ENCODE measurements around the gene DAP3.
"Not testable (repeated sequence)": the region's sequence is repeated elsewhere in the genome, so short reads cannot be mapped to it uniquely, and the experiment has no call there.

The DAP3 gene

GRCh38 chr1:155697616-155698015 is 8.7 kb downstream of the DAP3 start:
- Mint-ChIP-seq H3K4me1 (peaks cover 46% of the 10 kb centered on the region), H3K36me3 (peaks cover 35% of the 10 kb centered on the region)
- H3K9me3 Mint-ChIP-seq, H3K4me3 Mint-ChIP-seq, H3K27me3 Mint-ChIP-seq, ATAC-seq, H3K27ac Mint-ChIP-seq: not testable (repeated sequence)

DNA sequence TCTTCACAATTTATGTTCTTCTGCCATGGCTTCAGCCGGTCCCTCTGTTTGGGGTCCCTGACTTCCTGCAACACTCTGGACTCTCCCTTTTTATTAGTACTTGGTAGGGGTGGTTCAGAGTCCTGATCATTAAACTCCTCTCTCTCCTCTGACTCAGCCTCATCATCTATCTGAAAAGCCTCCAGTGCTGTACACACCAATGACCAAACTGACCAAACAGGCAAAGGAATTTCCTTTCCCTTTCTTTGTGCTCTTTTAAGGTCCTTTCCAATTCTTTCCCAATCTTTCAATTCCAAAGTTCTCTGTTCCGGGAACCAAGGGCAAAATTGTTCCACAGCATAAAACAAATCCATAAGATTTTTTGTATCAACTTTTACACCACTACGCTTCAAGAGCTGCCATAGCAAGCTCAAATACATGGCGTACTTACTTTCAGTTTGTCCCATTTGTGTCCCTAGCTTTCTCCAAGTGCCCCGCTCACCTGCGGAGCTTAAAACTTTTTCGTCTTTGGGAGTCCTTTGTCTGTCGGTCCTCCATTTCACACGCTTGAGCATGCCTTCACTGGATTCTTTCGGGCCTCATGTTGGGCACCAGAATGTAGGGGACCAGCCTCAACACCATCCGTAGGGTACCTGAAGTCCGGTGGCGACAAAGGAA is 9.6 kb downstream of the DAP3 start:
- no peak overlapping the region for H3K4me3 Mint-ChIP-seq
- peaks cover 43% of the 10 kb centered on the region for H3K4me1 Mint-ChIP-seq
- H3K27me3 Mint-ChIP-seq: no peaks in the 10 kb centered on the region
- no peak for ATAC-seq
- no peaks in the 10 kb centered on the region for H3K9me3 Mint-ChIP-seq
- peaks cover 27% of the 10 kb centered on the region for H3K36me3 Mint-ChIP-seq
- H3K27ac Mint-ChIP-seq: no peak overlapping the region

DNA sequence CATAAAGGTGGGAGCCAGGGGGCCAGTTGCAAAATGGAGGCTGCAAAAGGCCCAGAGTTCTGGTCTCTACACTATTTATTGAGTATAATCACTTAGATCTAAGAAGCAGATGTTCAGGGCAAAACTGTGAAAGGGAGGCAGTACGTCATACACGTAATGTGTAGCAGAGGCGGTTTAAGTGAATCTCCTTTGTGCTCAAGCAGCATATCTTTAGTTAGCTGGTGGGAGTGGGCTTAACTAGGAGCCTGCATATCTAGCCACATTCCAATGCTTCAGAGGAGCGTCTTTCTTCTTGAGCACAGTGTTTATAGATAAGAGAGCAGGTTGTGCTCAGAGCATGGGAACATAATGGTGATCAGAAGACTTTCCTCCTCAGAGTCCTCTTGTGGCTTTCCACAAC is 10.2 kb downstream of the DAP3 start:
- peaks cover 30% of the 10 kb centered on the region for H3K36me3 Mint-ChIP-seq
- H3K4me1 Mint-ChIP-seq: peaks cover 46% of the 10 kb centered on the region
- H3K4me3 Mint-ChIP-seq, H3K9me3 Mint-ChIP-seq, ATAC-seq, H3K27ac Mint-ChIP-seq, H3K27me3 Mint-ChIP-seq: not testable (repeated sequence)

DNA sequence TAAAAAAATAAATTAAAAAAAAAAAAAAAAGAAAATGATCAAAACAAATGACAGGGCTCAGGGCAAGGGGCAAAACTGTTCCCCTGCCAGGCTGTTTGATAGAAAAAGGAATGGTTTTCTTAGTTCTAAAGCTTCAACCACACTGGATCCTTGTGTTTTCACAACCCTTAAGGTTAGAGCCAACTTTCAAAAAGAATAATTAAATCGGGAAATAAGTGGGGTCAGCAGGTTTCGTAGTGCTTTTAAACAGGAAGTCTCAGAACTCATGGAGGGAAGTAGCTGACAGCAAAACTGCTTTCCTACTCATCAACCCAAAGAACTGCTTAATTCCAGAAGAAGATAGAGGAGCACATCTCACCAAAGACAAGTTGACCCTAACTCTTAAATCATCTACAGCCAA is 12.8 kb downstream of the DAP3 start:
- not testable (repeated sequence) for H3K9me3 Mint-ChIP-seq, H3K27ac Mint-ChIP-seq, H3K27me3 Mint-ChIP-seq, ATAC-seq, H3K4me3 Mint-ChIP-seq
- peaks cover 29% of the 10 kb centered on the region for H3K4me1 Mint-ChIP-seq
- peaks cover 22% of the 10 kb centered on the region for H3K36me3 Mint-ChIP-seq

DNA sequence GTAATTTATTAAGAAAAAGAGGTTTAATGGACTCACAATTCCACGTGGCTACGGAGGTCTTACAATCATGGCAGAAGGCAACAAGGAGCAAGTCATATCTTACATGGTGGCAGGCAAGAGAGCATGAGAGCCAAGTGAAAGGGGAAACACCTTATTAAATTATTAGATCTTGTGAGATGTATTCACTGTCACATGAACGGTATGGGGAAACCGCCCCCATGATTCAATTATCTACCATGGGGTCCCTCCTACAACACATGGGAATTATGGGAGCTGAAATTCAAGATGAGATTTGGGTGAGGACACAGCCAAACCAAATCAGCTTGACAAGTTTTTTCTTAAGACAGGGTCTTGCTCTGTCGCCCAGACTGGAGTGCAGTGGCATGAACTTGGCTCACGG is 14.3 kb downstream of the DAP3 start:
- Mint-ChIP-seq H3K27me3 (no peaks in the 10 kb centered on the region), H3K4me1 (peaks cover 31% of the 10 kb centered on the region), H3K27ac (no peak overlapping the region), H3K9me3 (no peaks in the 10 kb centered on the region), H3K4me3 (no peak overlapping the region), H3K36me3 (peaks cover 22% of the 10 kb centered on the region)
- ATAC-seq: no peak

GRCh38 chr1:155704414-155704813 is 15.5 kb downstream of the DAP3 start:
- peaks cover 21% of the 10 kb centered on the region for H3K36me3 Mint-ChIP-seq
- H3K27me3 Mint-ChIP-seq, H3K4me3 Mint-ChIP-seq, H3K9me3 Mint-ChIP-seq, H3K27ac Mint-ChIP-seq, ATAC-seq: not testable (repeated sequence)
- H3K4me1 Mint-ChIP-seq: peaks cover 25% of the 10 kb centered on the region

- Mint-ChIP-seq H3K4me1 (peaks cover 19% of the 10 kb centered on the region), H3K4me3 (no peak overlapping the region), H3K36me3 (peaks cover 23% of the 10 kb centered on the region), H3K27me3 (no peaks in the 10 kb centered on the region), H3K9me3 (no peaks in the 10 kb centered on the region), H3K27ac (no peak overlapping the region)
- no peak for ATAC-seq
These were observed 17.2 kb downstream of the DAP3 start for GRCh38 chr1:155706139-155706538.

DNA sequence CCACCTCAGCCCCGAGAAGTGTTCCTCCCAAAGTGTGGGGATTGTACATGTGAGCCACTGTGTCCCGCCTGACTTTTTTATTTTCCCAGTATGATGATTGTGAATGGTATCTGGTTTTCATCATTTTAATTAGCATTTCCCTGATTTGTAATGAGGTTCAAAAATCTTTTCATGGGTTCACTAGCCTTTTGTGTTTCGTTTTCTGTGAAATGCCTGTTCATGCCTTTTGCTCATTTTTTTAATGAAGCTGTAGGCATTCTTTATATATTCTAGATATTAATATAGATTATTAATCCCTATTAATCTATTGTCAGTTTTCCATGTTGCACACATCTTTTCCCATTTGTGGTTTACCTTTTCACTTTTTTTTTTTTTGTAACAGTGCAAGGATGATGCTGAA is 20.5 kb downstream of the DAP3 start:
- Mint-ChIP-seq H3K4me1 (peaks cover 12% of the 10 kb centered on the region), H3K27ac (no peak overlapping the region), H3K9me3 (no peaks in the 10 kb centered on the region), H3K4me3 (no peak overlapping the region), H3K36me3 (peaks cover 29% of the 10 kb centered on the region), H3K27me3 (no peaks in the 10 kb centered on the region)
- ATAC-seq: no peak

DNA sequence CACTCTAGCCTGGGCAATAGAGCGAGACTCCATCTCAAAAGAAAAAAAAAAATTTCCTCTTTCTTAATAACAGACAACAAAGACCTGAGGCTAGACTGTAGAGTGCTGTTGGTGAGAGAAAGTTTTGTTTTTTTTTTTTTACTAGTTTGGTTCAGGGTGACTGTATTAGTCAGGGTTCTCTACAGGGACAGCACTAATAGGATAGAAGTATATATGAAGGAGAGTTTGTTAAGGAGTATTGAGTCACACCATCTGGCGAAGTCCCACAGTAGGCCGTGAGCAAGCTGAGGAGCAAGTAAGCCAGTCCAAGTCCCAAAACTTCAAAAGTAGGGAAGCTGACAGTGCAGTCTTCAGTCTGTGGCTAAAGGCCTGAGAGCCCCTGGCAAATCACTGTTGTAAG is 22.6 kb downstream of the DAP3 start:
- Mint-ChIP-seq H3K4me1 (peaks cover 18% of the 10 kb centered on the region), H3K36me3 (peaks cover 34% of the 10 kb centered on the region)
- not testable (repeated sequence) for H3K27ac Mint-ChIP-seq, H3K27me3 Mint-ChIP-seq, ATAC-seq, H3K4me3 Mint-ChIP-seq, H3K9me3 Mint-ChIP-seq

GRCh38 chr1:155712636-155713035 is 23.7 kb downstream of the DAP3 start:
- H3K27me3 Mint-ChIP-seq, H3K4me3 Mint-ChIP-seq, ATAC-seq, H3K27ac Mint-ChIP-seq, H3K9me3 Mint-ChIP-seq: not testable (repeated sequence)
- Mint-ChIP-seq H3K36me3 (peaks cover 32% of the 10 kb centered on the region), H3K4me1 (peaks cover 22% of the 10 kb centered on the region)

- Mint-ChIP-seq H3K4me3 (no peak overlapping the region), H3K9me3 (no peaks in the 10 kb centered on the region), H3K4me1 (peaks cover 18% of the 10 kb centered on the region), H3K27ac (no peak overlapping the region), H3K27me3 (no peaks in the 10 kb centered on the region), H3K36me3 (peaks cover 27% of the 10 kb centered on the region)
- ATAC-seq: no peak
These were observed 24.2 kb downstream of the DAP3 start for GRCh38 chr1:155713075-155713474.

- not testable (repeated sequence) for ATAC-seq, H3K27me3 Mint-ChIP-seq, H3K4me3 Mint-ChIP-seq, H3K27ac Mint-ChIP-seq, H3K9me3 Mint-ChIP-seq
- Mint-ChIP-seq H3K4me1 (peaks cover 16% of the 10 kb centered on the region), H3K36me3 (peaks cover 16% of the 10 kb centered on the region)
These were observed 26.2 kb downstream of the DAP3 start for GRCh38 chr1:155715056-155715455.

DNA sequence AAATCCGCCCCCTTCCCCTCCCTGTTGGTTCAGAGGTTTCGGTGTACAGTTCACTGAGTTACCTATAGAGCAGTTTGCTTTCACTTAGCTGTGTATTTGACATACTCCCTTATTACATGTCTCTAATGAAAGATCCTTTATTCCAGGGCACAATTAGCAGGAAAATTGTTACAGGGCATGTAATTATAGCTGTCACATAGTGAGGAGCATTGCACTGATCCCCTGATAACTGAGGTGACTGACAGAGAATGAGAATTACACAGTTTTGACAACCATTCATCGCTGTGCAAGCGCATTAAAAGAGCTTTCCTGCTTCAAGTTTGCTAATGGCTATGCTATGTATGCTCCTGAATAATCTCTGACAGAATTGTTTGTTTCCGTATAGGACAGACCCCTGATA is 26.9 kb downstream of the DAP3 start:
- ATAC-seq: no peak

GRCh38 chr1:155717041-155717440 is 28.1 kb downstream of the DAP3 start:
- peak overlapping the region; percentile 41 for H3K4me3 Mint-ChIP-seq
- peak; percentile 64 for ATAC-seq
- peak overlapping the region; percentile 71 for H3K27ac Mint-ChIP-seq

More for the DNA sequence above, 26.9 kb downstream of the DAP3 start:
- Mint-ChIP-seq H3K27ac (peak overlapping the region; percentile 71), H3K4me3 (no peak overlapping the region), H3K4me1 (peaks cover 16% of the 10 kb centered on the region), H3K9me3 (no peaks in the 10 kb centered on the region), H3K27me3 (no peaks in the 10 kb centered on the region), H3K36me3 (peaks cover 16% of the 10 kb centered on the region)

DNA sequence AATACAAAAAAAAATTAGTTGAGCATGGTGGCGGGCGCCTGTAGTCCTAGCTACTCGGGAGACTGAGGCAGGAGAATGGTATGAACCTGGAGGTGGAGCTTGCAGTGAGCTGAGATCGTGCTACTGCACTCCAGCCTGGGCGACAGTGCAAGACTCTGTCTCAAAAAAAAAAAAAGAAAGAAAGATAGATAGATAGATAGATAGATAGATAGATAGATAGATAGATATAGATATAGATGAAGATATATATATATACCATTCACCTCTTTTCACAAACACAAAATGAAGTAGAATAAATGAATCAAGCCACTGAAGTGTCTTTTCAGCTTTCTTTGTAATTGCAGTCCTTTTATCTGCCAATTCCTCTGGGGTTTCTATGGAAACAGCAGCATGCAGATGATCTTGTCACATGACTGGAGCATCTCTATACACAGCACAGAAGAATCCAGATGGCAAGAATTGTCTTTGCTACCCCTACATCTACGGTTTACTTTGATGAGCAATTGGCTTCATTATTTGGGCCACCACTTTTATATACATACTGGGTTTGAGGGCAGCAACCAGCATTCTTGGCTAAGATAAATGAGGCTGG is 29.7 kb downstream of the DAP3 start:
- H3K4me1 Mint-ChIP-seq: peaks cover 16% of the 10 kb centered on the region
- ATAC-seq, H3K27me3 Mint-ChIP-seq, H3K9me3 Mint-ChIP-seq, H3K27ac Mint-ChIP-seq, H3K4me3 Mint-ChIP-seq: not testable (repeated sequence)
- H3K36me3 Mint-ChIP-seq: peaks cover 18% of the 10 kb centered on the region

More at GRCh38 chr1:155717041-155717440, 28.1 kb downstream of the DAP3 start:
- no peaks in the 10 kb centered on the region for H3K27me3 Mint-ChIP-seq
- peaks cover 19% of the 10 kb centered on the region for H3K36me3 Mint-ChIP-seq
- H3K4me1 Mint-ChIP-seq: peaks cover 16% of the 10 kb centered on the region
- no peaks in the 10 kb centered on the region for H3K9me3 Mint-ChIP-seq

DNA sequence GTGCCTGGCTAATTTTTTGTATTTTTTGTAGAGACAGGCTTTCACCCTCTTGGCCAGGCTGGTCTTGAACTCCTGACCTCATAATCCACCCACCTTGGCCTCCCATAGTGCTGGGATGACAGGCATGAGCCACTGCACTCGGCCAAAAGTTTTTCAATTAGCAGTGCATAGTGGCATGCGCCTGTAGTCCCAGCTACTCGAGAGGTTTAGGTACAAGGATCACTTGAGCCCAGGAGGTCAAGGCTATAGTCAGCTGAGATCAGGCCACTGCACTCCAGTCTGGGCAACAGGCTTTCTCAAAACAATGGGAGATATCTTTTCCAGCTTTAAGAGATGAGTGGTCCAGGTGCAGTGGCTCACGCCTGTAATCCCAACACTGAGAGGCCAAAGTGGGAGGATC is 30.8 kb downstream of the DAP3 start:
- no peak overlapping the region for H3K4me3 Mint-ChIP-seq
- peaks cover 13% of the 10 kb centered on the region for H3K36me3 Mint-ChIP-seq
- H3K9me3 Mint-ChIP-seq: no peaks in the 10 kb centered on the region
- no peak for ATAC-seq
- no peaks in the 10 kb centered on the region for H3K27me3 Mint-ChIP-seq
- peaks cover 16% of the 10 kb centered on the region for H3K4me1 Mint-ChIP-seq
- no peak overlapping the region for H3K27ac Mint-ChIP-seq

All from stimulated activated memory B cell treated with anti-CD40 and anti-IgM and Interleukin-4, amounts not matched to agents 10 μg/mL and 1 μg/mL and 100 μg/mL, for 72 hours (primary cell).